ENCODE data around the gene NEU4. TPM values are rescaled to one million over a fixed set of nuclear protein-coding genes. Genes with fewer than 3 reads are reported as not detected.

NEU4 gene
- total RNA-seq, 1 donor from 2014 or later = not detected

DNA sequence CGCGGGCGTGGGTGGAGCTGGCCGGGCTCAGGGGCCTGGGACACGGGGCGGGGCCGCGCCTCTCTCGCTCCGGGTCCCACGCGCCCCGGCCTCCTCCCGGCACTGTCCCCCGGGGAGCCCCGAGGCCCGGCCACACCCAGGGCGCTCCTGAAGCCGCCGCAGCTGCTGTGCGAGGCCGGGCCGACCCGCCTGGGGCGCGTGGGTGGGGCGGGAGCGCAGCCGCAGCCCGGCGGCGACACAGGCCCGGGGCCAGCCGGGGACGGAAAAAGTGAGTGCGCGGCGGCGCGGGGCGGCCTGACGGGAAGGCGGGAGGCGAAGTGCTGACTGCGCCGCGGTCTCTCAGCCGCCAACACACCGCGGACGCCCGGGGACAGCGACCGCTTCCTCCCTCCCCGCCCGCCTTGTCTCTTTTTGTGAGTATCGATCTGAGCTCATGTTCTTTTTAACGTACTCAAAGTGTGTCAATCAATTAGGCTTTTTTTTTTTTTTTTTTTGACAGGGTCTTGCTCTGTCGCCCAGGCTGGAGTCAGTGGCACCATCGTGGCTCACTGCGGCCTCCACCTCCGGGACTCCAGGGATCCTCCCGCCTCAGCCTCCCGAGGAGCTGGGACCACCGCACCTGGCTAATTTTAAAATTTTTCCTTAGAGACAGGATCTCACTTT lies 35.2 kb downstream of the NEU4 start:
- H3K4me3 ChIP-seq (ENCODE audit: low read depth, low read length) = peak overlapping the region; percentile 23
- DNase-seq (ENCODE audit: low read depth) = no peak
- H3K27me3 ChIP-seq (ENCODE audit: control insufficient read depth, insufficient read depth, low read length) = peaks cover 21% of the 10 kb centered on the region
- TF ChIP-seq CTCF (IDR thresholded peaks at IDR 0.05; ENCODE audit: insufficient read depth, low read length, poor library complexity, severe bottlenecking) = no peak
- no peaks in the 10 kb centered on the region for H3K36me3 ChIP-seq (ENCODE audit: control insufficient read depth, insufficient read depth, low read length)

DNA sequence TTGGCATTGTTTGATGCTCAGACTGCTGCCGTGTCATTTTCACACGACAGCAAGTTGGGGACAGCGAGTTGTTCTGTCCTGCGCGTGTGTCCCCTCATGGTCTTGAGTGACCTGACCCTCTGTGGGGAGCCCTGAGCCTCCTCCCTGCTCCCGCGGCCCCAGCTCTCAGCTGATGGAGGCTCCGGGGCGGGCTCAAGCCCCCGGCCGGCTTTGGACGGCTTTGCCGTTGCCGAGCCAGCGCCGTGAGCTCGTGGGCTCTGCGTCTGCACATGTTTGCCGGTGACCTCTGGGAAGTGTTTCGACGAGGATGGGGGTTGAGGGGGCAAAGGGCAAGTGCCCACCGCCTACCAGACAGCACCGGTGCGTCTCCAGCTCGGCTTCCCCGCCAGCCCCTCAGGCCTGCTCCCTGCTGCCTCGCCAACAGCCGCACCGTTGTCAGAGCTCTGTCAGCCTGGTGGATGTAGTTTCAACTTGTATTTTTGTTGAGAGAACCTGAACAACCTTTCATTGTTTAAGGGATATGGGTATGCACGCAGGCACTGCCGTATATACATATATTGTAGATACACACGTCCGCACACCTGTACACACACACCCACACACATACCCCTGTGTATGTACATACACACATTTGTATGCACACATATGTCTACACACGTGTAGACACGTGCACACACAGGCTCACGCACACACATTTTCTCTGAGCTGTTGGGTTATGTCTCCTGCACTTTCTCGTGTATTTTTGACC lies 36.0 kb downstream of the NEU4 start:
- peaks cover 21% of the 10 kb centered on the region for H3K27me3 ChIP-seq (ENCODE audit: control insufficient read depth, insufficient read depth, low read length)
- H3K4me3 ChIP-seq (ENCODE audit: low read depth, low read length) = no peak overlapping the region

DNA sequence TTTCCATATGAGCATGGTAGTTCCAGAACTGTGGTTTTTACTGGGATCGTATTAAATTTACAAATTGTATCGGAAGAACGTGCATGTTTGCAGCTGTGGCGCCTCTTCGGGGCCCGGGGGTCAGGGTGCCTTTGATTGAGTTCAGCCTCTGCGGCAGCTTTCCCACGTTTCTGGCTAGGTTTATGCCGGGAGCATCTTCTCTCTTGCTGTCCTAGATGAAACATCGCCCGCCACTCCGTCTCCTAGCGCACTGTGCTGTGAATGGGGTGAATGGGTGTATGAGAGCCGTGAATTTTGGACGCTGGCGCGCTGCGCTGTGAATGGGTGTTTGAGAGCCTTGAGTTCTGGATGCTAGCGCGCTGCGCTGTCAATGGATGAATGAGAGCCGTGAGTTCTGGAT lies 37.4 kb downstream of the NEU4 start:
- DNase-seq (ENCODE audit: low read depth) = no peak
- Histone ChIP-seq H3K36me3 (ENCODE audit: control insufficient read depth, insufficient read depth, low read length) (no peaks in the 10 kb centered on the region), H3K27me3 (ENCODE audit: control insufficient read depth, insufficient read depth, low read length) (peaks cover 21% of the 10 kb centered on the region), H3K4me3 (ENCODE audit: low read depth, low read length) (no peak overlapping the region)
- no peak for TF ChIP-seq CTCF (IDR thresholded peaks at IDR 0.05; ENCODE audit: insufficient read depth, low read length, poor library complexity, severe bottlenecking)

More for the DNA sequence above, 36.0 kb downstream of the NEU4 start:
- TF ChIP-seq CTCF (IDR thresholded peaks at IDR 0.05; ENCODE audit: insufficient read depth, low read length, poor library complexity, severe bottlenecking) = no peak
- no peaks in the 10 kb centered on the region for H3K36me3 ChIP-seq (ENCODE audit: control insufficient read depth, insufficient read depth, low read length)
- DNase-seq (ENCODE audit: low read depth) = no peak

DNA sequence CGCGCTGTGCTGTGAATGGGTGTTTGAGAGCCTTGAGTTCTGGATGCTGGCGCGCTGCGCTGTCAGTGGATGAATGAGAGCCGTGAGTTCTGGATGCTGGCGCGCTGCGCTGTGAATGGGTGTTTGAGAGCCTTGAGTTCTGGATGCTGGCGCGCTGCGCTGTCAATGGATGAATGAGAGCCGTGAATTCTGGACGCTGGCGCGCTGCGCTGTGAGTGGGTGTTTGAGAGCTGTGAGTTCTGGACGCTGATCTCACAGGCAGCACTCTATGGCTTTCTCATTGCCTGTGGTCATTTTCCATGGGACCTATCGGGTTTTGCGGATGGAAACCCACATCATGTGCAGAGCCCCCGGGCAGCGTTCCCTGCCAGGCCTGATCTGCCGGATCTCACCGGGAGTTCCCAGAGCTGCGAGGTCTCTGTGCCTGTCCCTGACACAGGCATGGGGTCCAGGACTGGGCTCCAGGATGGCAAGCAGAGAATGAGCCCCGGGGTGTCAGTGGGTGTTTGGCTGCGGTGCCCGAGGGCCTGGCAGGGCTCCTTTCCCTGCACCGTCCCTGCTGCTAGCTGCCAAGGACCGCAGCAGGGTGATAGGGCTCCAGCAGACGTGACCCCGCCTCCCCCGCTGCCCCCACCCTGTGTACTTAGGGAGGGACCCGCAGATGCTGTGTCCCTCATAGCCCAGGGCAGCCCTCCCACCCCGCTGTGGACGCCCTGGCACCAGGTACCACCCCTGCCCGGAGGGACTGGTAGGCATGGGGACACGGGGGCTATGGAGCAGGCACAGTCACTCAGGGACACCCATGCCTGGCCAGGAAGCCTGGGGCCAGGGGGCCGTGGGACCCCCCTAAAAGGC lies 40.0 kb downstream of the NEU4 start:
- TF ChIP-seq CTCF (IDR thresholded peaks at IDR 0.05; ENCODE audit: insufficient read depth, low read length, poor library complexity, severe bottlenecking) = no peak
- Histone ChIP-seq H3K4me3 (ENCODE audit: low read depth, low read length) (no peak overlapping the region), H3K36me3 (ENCODE audit: control insufficient read depth, insufficient read depth, low read length) (no peaks in the 10 kb centered on the region), H3K27me3 (ENCODE audit: control insufficient read depth, insufficient read depth, low read length) (peaks cover 12% of the 10 kb centered on the region)
- no peak for DNase-seq (ENCODE audit: low read depth)

DNA sequence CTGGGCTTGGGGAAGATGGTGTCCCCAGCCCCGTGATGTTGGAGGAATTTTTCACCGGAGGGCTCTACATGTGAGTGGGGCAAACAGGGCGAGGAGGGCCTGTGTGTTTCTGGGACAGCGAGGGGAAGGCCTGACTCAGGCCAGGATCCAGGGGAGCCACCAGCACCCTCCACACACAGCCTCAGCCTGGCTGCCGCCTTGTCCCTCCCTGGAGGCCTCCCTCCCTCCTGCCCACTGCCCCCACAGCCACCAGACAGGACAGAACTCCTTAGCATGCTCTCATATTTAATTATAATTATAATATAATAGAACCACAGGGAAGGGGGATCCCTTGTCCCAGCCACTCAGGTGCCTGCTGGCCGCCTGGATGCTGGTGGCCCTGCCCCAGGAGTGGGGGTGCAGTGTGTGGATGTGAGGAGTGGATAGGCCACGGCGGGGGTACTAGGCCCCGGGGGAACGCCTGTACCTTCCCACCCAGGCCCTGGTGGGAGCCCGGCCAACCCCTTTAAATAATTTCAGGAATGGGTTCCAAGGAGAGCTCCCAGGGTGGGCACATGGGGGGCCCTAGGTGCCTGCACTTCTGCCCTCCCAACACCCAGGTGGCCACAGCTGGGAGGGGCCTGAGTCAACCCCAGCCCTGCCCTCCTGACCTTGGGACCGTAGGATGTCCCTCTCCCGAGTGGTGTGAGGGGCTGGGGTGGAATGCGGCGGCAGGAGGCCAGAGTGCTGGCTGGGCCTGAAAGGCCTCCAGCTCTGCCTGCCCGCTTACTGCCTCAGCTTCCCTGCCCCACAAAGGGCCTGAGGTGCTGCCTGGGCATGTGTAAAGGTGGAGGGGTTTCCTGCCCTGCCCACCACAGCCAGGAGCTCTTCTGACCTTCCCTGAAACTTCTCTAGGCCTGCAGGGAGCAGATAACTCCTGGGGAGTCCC lies 40.9 kb downstream of the NEU4 start:
- no peaks in the 10 kb centered on the region for H3K36me3 ChIP-seq (ENCODE audit: control insufficient read depth, insufficient read depth, low read length)
- TF ChIP-seq CTCF (IDR thresholded peaks at IDR 0.05; ENCODE audit: insufficient read depth, low read length, poor library complexity, severe bottlenecking) = no peak
- DNase-seq (ENCODE audit: low read depth) = no peak
- peaks cover 4% of the 10 kb centered on the region for H3K27me3 ChIP-seq (ENCODE audit: control insufficient read depth, insufficient read depth, low read length)
- no peak overlapping the region for H3K4me3 ChIP-seq (ENCODE audit: low read depth, low read length)

Data from kidney epithelial cell (primary cell).